HG03354 (cell line): ENCODE results near the gene PEF1.

Experiments used
- ATAC-seq: cut with Tn5 transposase; IDR thresholded peaks from one replicate; pipeline ENCODE4 v1.9.1; 2021; ENCODE audit warnings: mild to moderate bottlenecking; ENCODE audit not compliant: unreplicated experiment, poor library complexity, severe bottlenecking

The PEF1 gene, protein sequence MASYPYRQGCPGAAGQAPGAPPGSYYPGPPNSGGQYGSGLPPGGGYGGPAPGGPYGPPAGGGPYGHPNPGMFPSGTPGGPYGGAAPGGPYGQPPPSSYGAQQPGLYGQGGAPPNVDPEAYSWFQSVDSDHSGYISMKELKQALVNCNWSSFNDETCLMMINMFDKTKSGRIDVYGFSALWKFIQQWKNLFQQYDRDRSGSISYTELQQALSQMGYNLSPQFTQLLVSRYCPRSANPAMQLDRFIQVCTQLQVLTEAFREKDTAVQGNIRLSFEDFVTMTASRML

DNA sequence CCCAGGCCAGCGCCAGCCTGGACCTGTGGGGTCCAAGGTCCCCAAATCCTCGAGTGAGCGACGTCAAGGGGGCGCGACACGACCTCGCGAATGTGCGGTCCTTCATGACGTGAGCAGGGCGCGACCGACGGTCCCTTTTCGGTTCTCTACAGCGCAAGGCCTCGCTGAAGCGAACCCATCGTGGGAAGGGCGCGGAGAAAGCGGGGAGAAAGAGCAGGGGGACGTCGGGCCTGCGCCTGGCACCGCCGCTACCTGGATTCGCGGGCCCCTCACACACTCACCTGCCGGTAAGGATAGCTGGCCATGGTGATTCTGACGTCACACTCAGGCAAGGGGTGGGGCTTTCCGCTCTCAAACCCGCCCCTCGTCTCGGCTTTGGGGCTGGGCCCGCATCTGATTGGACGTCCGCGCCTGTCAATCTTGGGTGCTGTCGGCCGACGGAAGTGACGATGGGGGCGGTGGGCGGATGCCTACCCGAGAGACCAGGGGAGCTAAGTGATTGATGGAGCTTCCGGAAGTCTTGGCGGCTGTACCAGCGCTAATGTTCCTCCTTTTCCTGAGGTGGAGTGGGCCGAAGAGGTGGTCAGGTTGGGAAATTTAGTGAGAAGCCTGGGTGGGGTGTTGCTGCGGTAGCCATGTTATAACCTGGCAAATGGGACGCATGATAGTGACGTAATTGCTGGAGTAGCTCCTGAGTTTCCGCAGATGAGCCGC lies at the start of gene PEF1:
Gene PEF1, minus strand, starts transcription at position 317 of the 714 bp plus-strand sequence. Its CDS starts 12 bp downstream, at position 305.
- ATAC-seq: peak; percentile 94

DNA sequence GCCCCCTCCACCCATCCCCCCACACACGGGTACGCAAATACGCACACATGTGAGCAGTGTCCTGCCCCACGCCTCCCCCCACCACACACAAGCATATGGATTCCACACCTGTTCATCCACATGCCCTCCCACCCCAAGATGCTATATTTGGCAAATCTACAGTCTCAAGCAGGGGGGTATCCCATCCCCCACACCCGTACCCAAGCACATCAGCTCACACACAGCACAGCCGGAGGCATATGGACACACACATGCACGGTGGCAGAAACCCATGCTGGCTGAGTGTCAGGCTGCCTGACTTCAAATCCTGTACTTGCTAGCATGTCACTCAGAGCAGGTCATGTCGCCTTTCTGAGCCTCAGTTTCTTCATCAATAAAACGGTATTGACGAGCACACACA lies 48.6 kb upstream of the PEF1 start:
- no peak for ATAC-seq

DNA sequence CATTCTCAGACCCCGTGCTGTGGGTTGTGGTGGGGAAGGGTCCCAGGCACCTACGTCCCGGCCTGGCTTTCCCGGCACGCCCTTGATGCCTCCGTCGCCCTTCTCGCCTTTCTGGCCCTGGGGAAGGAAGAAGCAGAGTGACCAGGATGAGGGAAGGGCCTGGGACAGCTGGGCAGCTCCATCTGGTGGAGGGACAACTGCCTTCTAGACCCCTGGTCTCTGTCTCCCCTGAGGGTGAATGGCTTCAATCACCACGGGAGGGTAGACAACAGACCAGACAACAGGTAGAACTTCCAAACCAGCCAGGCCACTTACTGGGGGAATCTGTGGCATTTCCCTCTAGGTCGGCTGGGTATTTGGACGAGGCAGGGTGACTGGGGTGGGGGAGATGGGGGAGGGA lies 47.3 kb upstream of the PEF1 start:
- ATAC-seq: no peak

DNA sequence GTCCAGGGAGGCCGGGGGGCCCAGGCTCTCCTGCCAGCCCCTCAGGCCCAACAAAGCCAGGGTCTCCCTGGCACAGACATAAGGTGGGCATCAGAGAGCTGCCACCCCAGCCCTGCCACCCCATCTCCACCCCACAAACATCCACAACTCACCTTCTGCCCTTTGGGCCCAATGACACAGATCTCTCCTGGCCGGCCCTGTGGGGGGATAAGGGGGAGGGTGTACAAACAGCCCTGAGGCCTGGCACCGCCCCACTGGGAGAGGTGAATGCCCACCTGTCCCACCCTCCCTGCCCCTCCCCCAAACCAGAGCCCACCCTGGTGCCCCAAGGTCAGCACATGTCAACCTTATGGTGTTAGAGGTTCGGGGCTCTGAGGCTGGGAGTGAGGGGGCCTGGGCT lies 46.8 kb upstream of the PEF1 start:
- no peak for ATAC-seq

DNA sequence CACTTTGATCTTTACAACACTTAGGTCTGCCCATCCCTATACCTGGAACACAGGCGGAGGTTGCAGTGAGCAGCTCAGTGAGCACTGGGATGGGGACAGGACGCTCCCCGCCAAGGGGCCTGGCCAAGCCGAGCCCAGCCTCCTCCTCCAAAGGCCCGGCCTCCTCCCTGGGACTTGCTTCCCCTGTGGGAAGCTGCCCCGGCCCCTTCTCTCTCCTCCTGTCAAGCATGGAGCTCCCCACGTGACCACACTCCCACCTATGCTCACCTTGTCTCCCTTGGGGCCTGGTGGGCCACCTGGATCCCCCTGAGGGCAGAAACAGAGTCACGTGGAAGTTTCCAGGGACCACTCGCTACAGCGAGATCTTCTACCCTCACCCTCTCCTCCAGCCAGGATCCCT lies 46.2 kb upstream of the PEF1 start:
- no peak for ATAC-seq

DNA sequence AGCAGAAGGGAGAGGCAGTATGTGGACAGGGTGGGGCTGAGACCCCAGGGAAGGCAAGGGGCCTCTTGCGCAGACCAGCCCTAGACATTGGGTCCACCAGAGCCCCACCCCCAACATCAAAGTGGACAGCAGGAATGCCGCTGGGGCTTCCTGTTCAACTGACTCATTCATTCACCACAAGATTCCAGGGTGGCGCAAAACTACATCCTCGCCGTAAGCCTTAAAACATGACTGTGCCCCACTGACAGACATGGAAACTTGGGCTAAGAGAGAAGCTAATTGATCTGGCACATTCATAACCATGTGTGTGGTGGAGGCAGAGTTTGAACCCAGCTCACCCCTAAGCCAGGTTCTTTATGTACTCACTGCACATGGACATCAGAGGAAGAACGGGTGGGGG lies 45.2 kb upstream of the PEF1 start:
- ATAC-seq: no peak

DNA sequence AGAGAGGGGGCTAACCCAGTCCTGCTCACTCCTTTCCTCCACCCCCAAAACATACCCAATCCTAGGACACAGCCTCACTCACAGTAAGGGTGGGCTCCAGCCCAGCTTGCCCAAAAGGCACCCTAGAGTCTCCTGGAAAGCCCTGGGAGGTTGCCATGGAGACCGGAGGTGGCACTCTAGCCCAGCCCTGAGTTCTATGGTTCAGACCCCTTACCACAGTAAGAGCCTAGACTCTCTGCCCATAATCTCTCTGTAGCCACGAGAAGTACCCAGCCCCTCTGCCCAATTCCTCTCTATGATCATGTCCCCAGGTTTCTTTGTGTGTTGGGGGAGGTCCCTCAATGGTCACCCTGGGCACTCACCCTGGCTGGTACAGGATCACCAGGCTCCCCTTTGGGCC lies 44.7 kb upstream of the PEF1 start:
- no peak for ATAC-seq

DNA sequence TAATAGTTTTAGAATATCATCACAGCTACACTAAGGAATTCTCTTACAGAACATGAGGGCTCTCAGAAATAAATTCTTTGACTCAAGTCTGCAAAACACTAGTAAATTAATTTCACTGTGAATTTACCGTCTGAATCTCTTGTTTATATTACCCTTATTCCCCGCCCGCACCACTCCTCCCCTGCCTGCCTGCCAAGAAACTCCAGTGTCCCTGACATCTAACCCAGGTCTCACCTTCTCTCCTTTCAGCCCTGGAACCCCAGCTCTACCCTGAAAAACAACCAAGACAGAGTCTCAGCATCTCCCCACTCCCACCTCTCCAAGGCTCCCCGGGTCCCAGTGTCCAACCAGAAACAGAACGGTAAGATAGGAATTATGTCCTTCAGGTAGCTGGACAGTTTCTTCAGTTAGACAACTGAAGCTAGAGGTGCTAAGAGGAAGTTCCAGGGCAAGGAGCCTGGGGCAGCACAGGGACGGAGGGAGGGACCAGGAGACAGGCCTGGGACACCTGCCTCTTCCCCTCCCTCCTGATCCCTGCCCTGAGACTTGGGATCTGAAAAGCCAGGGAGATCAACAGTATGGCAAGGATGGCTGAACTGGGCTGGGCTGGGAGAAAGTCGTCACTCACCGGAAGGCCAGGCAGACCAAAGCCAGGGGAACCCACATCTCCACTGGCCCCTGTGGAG lies 43.7 kb upstream of the PEF1 start:
- ATAC-seq: no peak

DNA sequence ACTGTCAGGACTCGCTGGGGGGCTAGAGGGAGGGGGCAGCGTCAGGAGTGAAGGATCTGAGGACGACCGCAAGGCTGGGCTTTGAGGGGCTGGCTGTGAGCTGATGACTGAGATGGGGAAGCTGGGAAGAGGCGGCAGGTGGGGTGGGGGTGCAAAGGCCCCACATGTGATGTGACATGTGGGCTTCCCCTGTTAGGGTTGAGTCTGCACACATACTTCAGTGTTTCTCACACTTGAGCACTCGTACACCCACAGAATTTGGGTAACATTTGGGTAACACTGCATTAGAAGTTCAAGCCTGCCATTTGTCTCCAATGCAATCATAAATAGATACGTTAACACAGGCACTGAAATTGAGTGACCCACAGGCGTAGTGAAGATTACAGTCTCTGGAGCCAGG lies 42.9 kb upstream of the PEF1 start:
- ATAC-seq: no peak

DNA sequence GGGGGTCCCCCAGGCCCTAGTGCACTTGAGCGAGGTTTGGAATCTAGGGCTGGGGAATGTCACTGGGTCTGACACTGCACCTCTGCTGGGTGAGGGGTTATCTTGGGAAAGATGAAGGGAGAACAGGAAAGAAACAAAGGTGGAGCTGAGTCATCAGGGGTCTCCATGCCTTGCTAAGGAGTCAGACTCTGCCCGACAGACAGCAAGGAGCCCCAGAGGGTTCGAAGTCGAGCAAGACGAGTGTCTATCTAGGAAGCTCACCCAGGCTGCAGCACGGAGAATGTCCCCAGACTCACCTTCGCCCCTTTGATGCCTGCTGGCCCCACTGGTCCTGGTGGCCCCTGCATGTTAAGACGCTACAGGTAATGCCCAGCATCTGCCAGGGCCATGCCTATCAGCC lies 41.1 kb upstream of the PEF1 start:
- no peak for ATAC-seq

DNA sequence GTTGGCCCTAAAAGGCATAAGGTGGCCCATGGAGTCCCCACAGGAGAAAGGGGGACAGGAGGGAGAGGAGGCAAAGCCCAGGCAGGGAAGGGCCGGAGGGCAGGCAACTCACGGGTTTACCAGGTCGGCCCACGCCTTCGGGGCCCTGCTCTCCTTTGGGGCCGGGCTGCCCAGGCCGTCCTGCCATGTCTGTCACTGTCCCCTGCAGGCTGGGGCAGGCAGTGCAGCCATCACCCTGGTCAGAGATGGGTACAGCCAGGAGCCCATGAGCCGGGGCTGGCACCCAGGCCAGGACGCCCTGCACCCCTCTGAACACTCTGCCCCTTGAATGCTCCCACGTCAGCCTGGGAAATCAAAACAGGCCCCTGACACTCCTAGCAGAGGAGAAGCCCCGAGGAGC lies 39.3 kb upstream of the PEF1 start:
- ATAC-seq: no peak

DNA sequence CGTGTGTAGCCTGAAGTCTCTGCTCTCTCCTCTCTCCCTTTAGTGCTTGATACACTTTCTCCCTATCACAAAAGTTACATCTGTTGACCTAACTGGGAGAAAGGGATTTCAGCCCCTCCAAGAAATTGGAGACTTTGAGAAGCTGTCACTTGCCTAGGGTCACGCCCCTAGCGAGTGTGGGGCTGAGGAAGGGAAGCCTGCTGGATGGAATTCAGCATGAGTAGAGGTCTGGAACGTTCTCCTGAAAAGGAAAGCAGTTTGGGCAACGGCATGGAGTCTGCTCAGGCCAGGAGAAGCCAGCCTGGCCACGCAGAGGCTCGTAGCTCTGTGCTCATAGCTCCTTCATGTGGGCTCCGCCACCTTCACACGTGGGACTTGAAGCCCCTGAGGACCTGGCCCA lies 36.7 kb upstream of the PEF1 start:
- ATAC-seq: no peak

DNA sequence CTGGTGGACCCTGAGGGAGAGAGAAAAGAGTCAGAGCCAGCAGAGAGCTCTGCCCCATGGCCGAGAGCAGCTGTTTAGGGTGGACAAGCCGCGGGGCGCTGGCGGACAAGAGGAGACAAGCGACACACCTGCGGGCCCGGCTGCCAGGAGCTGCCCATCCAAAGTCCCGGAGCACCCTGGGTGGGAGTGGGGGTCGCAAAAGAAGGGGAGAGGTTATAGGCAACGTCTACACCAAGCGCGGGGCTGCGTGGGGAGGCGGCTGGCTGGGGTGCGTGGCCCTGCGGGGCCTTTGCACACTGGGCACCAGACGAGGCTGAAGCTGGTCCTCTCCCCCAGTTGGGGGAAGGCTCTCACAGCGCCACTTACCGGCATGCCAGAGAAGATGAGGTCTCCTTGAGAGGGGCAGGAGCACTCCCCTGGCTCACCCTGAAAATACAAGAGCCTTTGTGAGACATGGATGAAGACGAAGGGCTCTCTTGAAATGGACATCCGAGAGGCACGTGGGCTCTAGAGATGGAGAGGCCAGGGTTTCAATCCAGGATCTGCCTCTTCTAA lies 35.1 kb upstream of the PEF1 start:
- no peak for ATAC-seq

DNA sequence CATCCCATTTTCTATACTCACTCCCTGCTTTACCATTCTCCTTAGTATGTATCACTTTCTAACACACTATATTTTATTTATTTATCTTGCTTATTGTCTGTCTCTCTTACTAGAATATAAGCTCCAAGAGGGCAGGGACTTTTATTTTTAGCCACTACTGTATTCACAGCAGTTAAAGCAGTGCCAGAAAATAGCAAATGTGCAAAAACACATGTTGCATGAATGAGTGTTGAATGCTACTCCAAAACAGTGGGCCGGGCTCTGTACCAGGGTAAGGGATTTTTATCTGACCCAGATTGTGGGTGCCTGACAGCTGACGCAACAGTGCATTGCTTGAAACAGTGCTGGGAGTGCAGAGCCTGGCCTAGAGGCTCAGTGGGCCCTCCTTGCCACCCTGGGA lies 34.4 kb upstream of the PEF1 start:
- ATAC-seq: no peak

DNA sequence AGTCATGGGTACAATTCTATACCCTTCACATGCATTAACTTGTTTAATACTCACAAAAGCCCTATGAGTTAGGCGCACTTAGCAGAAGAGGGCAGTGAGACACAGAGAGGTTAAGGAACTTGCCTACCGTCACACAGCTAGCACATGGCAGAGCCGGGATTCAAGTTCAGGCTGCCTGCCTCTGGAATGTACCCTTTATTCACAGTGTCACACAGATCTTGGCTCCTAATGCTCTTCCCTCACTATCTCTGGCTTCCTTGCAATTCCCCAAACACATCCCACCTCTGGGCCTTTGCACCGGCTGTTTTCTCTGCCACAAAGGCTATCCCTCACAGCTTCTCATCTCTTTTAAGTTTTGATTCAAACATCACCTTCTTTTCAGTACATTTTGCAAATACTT lies 34.0 kb upstream of the PEF1 start:
- ATAC-seq: no peak

DNA sequence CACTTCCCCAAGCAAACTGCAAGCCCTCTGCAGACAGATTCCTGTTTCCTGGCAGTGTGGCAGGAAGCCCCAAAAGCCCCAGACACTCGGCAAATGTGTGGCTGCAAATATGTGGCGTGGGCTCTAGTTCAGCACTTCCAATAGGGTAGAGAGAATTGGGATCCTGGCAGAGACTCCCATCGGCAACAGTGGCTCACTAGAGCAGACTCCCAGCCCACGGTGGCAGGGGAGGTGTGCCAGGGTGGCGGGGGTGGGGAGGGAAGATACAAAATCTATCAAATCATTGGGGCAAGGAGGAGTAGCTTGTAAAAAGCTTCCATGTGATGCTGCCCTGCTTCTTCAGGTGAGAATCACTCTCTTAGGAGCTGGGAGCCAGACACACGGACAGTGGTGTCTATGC lies 33.3 kb upstream of the PEF1 start:
- no peak for ATAC-seq

DNA sequence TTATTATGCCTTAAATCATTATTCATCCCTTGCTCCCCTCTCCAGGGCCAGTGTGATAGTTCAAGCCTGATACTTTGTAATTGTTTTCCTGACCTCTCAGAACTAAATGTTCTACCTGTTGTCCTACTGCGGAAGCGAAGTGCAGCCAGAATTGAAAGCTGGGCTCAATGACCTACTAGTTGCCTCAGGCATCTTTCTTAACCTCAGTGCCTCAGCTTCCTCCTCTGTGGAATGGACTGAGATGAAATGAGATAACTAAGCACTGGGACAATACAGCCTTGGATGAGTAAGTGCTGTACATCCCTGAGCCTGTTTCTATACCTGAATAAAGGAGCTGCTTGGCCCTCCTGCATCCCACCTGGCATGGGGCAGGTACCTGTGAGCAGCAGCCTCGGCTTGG lies 32.7 kb upstream of the PEF1 start:
- no peak for ATAC-seq

DNA sequence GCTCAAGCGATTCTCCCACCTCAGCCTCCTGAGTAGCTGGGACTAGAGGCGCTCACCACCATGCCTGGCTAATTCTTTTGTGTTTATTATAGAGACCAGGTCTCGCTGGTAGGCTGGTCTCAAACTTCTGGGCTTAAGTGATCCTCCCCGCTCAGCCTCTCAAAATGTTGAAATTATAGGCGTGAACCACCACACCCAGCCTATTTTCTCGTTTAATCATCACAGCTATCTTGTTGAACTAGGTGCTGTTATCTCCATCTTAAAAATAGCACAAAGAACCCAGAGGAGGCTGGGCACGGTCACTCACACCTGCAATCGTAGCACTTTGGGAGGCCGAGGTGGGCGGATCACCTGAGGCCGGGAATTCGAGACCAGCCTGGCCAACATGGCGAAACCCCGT lies 31.1 kb upstream of the PEF1 start:
- ATAC-seq: no peak

DNA sequence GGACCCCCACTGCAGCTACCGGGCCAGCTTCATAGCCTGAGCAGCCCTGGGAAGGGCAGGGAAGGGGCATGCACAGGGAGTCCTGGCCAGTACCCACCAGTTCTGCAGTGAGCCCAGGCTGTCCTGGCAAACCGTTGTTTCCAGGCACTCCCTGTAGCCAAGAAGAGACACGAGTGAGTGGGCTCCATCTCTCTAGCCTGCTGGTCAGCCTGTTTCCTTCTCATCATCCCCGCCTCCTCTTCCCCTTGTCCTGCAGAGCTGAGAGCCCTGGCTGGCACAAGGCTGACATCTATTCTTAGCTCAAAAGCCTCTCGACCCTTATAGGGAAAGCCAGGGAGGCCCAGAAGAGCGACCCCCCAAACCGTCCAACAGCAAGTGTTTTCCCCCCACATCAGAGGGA lies 30.5 kb upstream of the PEF1 start:
- ATAC-seq: no peak

DNA sequence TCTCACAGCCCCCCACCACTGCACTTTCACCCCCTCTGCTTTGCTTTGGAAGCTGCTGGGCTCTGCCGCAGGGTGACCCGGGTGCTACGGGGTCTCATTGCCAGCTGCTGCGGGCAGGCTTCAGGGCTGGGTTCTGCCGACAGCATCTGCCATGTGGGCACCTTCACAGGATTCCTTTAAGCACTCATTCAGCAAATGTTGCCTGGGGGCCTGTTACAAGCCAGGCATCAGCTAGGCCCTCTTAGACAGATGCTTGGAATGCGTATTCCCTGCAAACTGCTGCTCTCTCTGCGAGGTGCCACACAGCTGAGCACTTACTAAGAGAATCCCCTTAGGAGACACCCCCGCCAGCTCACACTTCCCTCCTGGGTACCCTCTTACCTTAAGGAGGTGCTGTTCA lies 29.9 kb upstream of the PEF1 start:
- ATAC-seq: no peak

DNA sequence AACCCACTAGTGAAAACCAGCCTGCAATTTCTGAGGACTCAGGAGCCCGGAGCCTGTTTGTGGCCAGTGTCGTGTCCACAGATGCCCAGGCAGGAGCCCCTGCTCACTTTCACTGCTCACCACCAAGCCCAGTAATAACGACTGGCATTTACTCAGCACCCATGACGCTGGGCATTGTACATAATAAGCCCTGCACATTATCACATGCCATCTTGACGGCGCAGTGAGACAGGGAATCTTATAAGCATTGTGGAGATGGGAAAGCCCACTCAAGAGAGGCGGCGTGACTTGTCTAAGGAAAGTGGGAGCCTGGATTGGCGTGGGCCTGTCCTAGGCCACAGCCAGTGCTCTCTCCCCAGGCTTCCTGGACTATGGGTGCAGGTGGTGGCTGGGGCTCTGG lies 28.8 kb upstream of the PEF1 start:
- ATAC-seq: no peak
